Heart left ventricle (tissue), 16 donors: ENCODE data around the gene DPP10. TPM values are rescaled to one million over a fixed set of nuclear protein-coding genes. Genes with fewer than 3 reads are reported as not detected.

Experiments
- ATAC-seq, 4 donors: fragments of 200-7000 bp; cut with Tn5 transposase; one replicate each; pipeline ENCODE4 v1.9.1; 2020 to 2022; ENCODE audit warnings: moderate library complexity in 4 of 4, mild to moderate bottlenecking in 3 of 4, moderate number of reproducible peaks in 1 of 4
- DNase-seq, 5 donors: peaks; one replicate each; pipeline ENCODE4 v3.0.0-alpha.2; 2020
- H3K27ac ChIP-seq, 12 donors: fragments of 200-600 bp; sonication (generic) in 4 of 12; one replicate each; pipeline versions ENCODE4 v1.5.0 to v1.8.0; 2016 to 2022; ENCODE audit warnings: mild to moderate bottlenecking in 2 of 12
- H3K27me3 ChIP-seq, 9 donors: fragments of 200-600 bp; sonication (generic) in 2 of 9; one replicate each; pipeline versions ENCODE4 v1.5.1 to v1.8.0; 2016 to 2022; ENCODE audit warnings: mild to moderate bottlenecking in 3 of 9
- H3K36me3 ChIP-seq, 9 donors: fragments of 200-600 bp; sonication (generic) in 2 of 9; one replicate each; pipeline versions ENCODE4 v1.5.0 to v1.8.0; 2018 to 2022; ENCODE audit warnings: mild to moderate bottlenecking in 2 of 9
- H3K4me1 ChIP-seq, 12 donors: fragments of 200-600 bp; sonication (generic) in 4 of 12; one replicate each; pipeline versions ENCODE4 v1.5.0 to v1.8.0; 2016 to 2022; ENCODE audit warnings: mild to moderate bottlenecking in 3 of 12
- H3K4me3 ChIP-seq, 12 donors: fragments of 200-600 bp; sonication (generic) in 4 of 12; one replicate each; pipeline versions ENCODE4 v1.5.0 to v1.8.0; 2017 to 2022; ENCODE audit warnings: mild to moderate bottlenecking in 9 of 12, moderate library complexity in 4 of 12
- H3K9me3 ChIP-seq, 12 donors: fragments of 200-600 bp; sonication (generic) in 4 of 12; one replicate each; pipeline versions ENCODE4 v1.5.0 to v1.8.0; 2016 to 2022; ENCODE audit warnings: mild to moderate bottlenecking in 1 of 12
- CTCF ChIP-seq, 12 donors: fragments of 200-600 bp; sonication (generic) in 4 of 12; IDR thresholded peaks; one replicate each; pipeline versions ENCODE4 v1.5.0 to v1.8.0; 2018 to 2022; ENCODE audit warnings: antibody characterized with exemption in 12 of 12, mild to moderate bottlenecking in 5 of 12
- POLR2A ChIP-seq, 2 donors: fragments of 450-650 bp; IDR thresholded peaks; one replicate each; pipeline ENCODE4 v1.6.1; 2017; ENCODE audit warnings: antibody characterized with exemption in 2 of 2, mild to moderate bottlenecking in 2 of 2, moderate library complexity in 2 of 2
- WGBS, 4 donors: extraction: QIAGEN DNeasy Blood & Tissue Kit in 2 of 4; methylation state at CpG; one replicate each; pipeline versions ENCODE4 v1.1.5 to v1.1.7; 2013 to 2018; 5-methylcytosine and 5-hydroxymethylcytosine counted together
- intact Hi-C, 10 donors: fragments of 100-400 bp; cut with DNase I; formaldehyde crosslinking; loops; one replicate each; pipeline versions ENCODE4 v1.11.1 to v1.14.2; 2022
- polyA plus RNA-seq, 2 donors: library from polyadenylated mRNA; stranded (reverse); fragments of 200-250 nt; gene quantifications; one replicate each; pipeline ENCODE4 v1.2.3, GENCODE V29; 2013
- total RNA-seq, 9 donors: library from RNA; depleted of rRNA in 2 of 9; stranded (reverse); fragments of >200 nt in 2 of 9; fragmentation: NEBNext Ultra II Directional in 3 of 9; extraction: Animal tissue kit (Norgen Biotek cat#: 25700) in 3 of 9; gene quantifications; one replicate each; pipeline versions ENCODE4 v1.1.0 to v1.2.4, GENCODE V29; 2016 to 2023
- donor health status: ischemic (EF 13 %, LVEDD 7.1; RV severe dilation, severe dysfunction).
- donor health status: healthy with polysubstance abuse.
- donor health status: DM: no; HTN: yes; CAD: no.
- donor health status: DM: no; HTN: no; CAD: no.
- donor health status: ischemic (EF 25% LVEDD 6.9; RV normal size, moderate dysfunction).
- donor health status: ischemic (EF 25% LVEDD 5.7; RV mildly dilated, moderate dysfunction).
- donor health status: healthy.
- donor health status: DM: yes; HTN: yes; CAD: no.
- donor health status: ischemic (EF 35%, LVEDD 5.7; RV mildly dilated, moderate dysfunction).
- donor health status: nonischemic (EF 11% LVEDD 7.7; RV severe dilation, severe dysfunction).
- donor health status: DM: yes; HTN: yes; CAD: no.
- donor health status: PGD.
- donor health status: ischemic (EF 29% LVEDD 5.4; RV normal size, mild dysfunction).
- donor health status: nonischemic (EF 23%, LVEDD 6.1; RV moderate dilation, normal function).

Gene DPP10
- total and polyA plus RNA-seq, 11 donors = 0.88 TPM; not detected in 10

GRCh38 chr2:115554153-115554552, 1111.7 kb downstream of the DPP10 start:
- Histone ChIP-seq H3K36me3 (no peaks in the 10 kb centered on the region), H3K4me1 (no peaks in the 10 kb centered on the region), H3K9me3 (peaks cover 0 to 2% (median 0%) of the 10 kb centered on the region in 12 donors), H3K27ac (no peak overlapping the region), H3K27me3 (no peaks in the 10 kb centered on the region), H3K4me3 (no peak overlapping the region)
- ATAC-seq (no peak), DNase-seq (no peak)
- intact Hi-C loops = no loop called here
- no peak for TF ChIP-seq POLR2A (IDR thresholded peaks at IDR 0.05)
- TF ChIP-seq CTCF (IDR thresholded peaks at IDR 0.05) = no peak

GRCh38 chr2:115558725-115559124, 1116.3 kb downstream of the DPP10 start:
- WGBS, 4 donors = 44 to 53% (median 49%) methylated on average over 1 of the region's 1 CpG
- TF ChIP-seq CTCF (IDR thresholded peaks at IDR 0.05) (no peak), POLR2A (IDR thresholded peaks at IDR 0.05) (no peak)
- H3K27ac ChIP-seq = no peak overlapping the region
- H3K4me1 ChIP-seq = no peaks in the 10 kb centered on the region
- intact Hi-C loops = no loop called here
- H3K27me3 ChIP-seq = no peaks in the 10 kb centered on the region
- no peak for ATAC-seq
- no peak overlapping the region for H3K4me3 ChIP-seq
- H3K36me3 ChIP-seq = no peaks in the 10 kb centered on the region
- DNase-seq = no peak
- peaks cover 0 to 2% (median 0%) of the 10 kb centered on the region in 12 donors for H3K9me3 ChIP-seq

- ATAC-seq (no peak), DNase-seq (no peak)
- TF ChIP-seq POLR2A (IDR thresholded peaks at IDR 0.05) (no peak), CTCF (IDR thresholded peaks at IDR 0.05) (no peak)
- Histone ChIP-seq H3K4me1 (no peaks in the 10 kb centered on the region), H3K9me3 (no peaks in the 10 kb centered on the region), H3K27me3 (no peaks in the 10 kb centered on the region), H3K36me3 (no peaks in the 10 kb centered on the region), H3K27ac (no peak overlapping the region), H3K4me3 (no peak overlapping the region)
- intact Hi-C loops = no loop called here
- 85 to 89% (median 86%) methylated on average over 4 of the region's 4 CpGs for WGBS, 4 donors
Measured at GRCh38 chr2:115560666-115561065, 1118.2 kb downstream of the DPP10 start.

GRCh38 chr2:115568643-115569042, 1126.2 kb downstream of the DPP10 start:
- no peak overlapping the region for H3K4me3 ChIP-seq
- ATAC-seq = no peak
- WGBS, 4 donors = 60 to 76% (median 70%) methylated on average over 1 of the region's 1 CpG

More at GRCh38 chr2:115568643-115569042, 1126.2 kb downstream of the DPP10 start:
- H3K4me1 ChIP-seq = no peaks in the 10 kb centered on the region
- H3K27me3 ChIP-seq = no peaks in the 10 kb centered on the region
- H3K9me3 ChIP-seq = no peaks in the 10 kb centered on the region
- no peak overlapping the region for H3K27ac ChIP-seq
- DNase-seq = no peak
- no peak for TF ChIP-seq CTCF (IDR thresholded peaks at IDR 0.05)
- no peak for TF ChIP-seq POLR2A (IDR thresholded peaks at IDR 0.05)
- no peaks in the 10 kb centered on the region for H3K36me3 ChIP-seq
- intact Hi-C loops = no loop called here
